GM10847 (cell line): ENCODE measurements around the gene ACP7.

Experiments
- POLR2A ChIP-seq: IDR thresholded peaks from 2 replicates; pipeline ENCODE4 v1.6.1; 2011; ENCODE audit not compliant: insufficient read length; ENCODE audit errors: extremely low read depth

The ACP7 gene

DNA sequence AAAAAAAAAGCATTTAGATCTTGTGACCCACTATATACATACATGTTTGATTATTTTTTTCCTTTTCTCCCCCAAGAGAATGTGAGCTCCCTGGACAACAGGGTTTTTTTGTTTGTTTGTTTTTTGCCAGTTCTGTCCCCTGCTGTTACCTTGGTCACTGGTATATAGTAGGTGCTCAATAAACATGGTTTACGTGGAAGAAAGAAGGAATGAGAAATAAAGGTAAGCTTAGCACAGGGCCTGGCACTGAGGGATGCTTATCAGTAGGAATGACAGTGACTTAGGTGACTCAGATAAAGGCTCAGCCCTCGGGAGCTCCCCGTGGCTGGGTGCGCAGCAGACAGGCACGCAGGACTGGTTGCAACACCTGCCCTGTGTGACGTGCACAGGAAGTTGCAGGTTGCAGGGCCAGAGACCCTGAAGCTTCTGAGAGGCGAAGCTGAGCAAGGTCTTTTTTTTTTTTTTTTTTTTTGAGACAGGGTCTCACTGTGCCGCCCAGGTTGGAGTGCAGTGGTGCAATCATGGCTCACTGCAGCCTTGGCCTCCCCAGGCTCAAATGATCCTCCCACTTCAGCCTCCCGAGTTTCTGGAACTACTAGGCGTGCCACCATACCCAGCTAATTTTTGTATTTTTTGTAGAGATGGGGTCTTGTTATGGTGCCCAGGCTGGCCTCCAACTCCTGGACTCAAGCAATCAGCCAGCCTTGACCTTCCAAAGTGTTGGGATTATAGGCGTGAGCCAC, 31.1 kb downstream of the ACP7 start:
- TF ChIP-seq POLR2A: no peak

DNA sequence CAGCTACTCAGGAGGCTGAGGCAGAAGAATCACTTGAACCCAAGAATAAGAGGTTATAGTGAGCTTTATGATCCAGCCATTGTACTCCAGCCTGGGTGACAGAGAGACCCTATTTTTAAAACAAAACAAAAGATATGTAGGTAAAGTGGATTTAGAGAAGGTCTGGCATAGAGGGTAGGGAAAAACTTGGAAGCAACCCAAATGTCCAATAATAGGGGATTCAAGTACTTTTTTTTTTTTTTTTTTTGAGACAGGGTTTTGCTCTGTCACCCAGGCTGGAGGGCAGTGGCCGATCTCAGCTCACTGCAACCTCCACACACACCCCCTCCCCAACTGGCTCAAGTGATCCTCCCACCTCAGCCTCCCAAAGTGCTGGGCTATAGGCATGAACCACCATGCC, 35.7 kb downstream of the ACP7 start:
- no peak for TF ChIP-seq POLR2A

DNA sequence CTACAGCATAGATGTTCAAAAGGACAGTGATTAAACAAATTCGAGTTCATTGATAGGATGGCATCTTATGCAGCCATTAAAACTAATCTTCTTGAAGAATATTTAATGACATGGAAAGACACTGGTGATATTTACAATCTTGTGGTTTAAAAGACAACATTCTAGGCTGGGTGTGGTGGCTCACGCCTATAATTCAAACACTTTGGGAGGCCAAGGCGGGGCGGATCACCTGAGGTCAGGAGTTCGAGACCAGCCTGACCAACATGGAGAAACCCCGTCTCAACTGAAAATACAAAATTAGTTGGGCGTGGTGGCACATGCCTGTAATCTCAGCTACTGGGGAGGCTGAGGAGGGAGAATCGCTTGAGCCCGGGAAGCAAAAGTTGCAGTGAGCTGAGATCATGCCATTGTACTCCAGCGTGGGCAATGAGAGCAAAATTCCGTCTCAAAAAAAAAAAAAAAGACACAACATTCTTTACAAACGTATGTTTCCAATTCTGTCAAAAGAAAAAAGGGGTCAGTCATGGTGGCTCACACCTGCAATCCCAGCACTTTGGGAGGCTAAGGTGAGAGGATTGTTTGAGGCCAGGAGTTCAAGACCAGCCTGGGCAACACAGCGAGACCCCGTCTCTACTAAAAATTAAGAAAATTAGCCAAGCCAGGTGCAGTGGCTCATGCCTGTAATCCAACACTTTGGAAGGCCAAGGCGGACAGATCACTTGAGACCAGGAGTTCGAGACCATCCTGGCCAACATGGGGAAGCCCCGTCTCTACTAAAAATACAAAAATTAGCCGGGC, 39.0 kb downstream of the ACP7 start:
- TF ChIP-seq POLR2A: no peak

DNA sequence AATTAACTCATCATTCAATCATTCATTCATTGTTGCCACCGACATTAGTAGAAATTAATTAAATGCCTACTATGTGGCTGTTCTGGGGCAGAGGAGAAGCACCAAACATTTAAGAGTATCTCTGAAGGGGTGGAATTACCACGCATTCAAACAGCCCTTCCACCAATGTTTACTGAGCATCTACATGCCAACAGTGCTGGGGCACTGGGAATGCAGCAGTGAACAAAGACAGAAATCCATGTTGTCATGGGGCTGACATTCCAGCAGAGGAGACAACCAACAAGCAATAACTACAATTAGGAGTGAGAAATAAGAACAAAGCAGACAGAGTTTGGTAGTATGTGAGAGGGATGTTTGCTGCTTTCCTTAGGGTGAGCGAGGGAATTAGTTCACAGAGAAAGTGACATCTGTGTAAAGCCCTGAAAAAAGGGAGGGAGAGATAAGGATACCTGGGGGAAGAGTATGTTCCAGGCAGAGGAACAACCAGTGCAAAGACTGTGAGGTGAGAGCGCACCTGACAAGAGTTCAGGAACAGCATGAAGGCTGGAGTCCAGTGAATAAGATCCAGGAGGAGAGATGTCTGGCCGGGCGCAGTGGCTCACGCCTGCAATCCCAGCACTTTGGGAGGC, 40.1 kb downstream of the ACP7 start:
- no peak for TF ChIP-seq POLR2A

DNA sequence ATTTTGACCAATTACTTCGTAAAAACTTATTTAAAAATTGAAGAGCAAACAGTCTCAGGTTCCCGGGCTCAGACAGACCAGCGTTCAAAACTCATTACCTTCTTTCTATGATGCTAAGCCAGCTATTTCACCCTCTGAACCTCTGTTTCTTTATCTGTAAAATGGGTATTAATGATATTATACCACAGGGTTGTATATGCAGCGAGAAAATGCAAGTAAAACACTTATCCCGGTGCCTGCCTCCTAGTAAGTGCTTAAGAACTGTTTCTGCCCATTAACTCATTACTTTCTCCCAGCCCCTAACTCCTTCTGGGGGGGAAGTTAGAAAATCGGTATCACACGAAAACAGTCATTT, 41.0 kb downstream of the ACP7 start:
- no peak for TF ChIP-seq POLR2A

DNA sequence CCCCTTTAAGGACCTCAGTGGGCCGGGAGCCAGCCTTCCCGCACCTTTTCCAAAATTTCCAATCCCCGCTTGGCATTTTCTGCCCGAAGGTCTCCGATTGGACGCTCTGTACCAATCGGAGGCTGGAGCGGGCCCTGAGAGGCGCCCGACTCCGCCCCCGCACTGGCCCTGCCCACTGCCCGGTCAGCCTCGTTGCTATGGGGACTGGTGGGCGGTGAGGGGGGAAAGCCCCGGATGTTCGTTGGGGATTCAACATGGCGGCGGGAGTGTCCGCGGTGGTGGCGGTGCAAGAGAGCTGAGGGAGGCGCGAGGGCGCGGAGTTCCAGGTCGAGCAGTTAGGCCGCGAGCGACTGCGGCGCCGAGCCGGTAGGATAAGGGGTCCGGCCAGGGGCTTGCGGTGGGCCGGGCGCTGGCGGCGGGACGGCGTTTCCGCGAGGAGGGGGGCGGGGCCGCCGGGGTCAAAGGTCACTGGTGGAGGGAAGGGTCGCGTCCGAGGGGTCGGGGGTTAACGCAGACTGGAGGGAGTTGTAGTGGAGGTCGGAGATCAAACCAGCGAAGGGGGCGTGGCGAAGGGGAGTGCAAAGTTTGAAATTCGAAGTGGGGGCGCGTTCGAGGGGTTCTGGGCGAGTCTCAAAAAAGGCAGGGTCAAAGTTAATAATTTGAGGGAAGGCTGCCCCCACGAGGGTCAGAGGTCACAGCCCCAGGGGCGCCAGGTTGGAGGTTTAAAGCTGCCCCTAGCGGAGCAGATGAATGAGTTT, 41.6 kb downstream of the ACP7 start, which contains the start of gene PAK4:
Gene PAK4, plus strand, starts transcription at position 233 of the 758 bp plus-strand sequence. CDS start 43,768 bp downstream, outside the sequence.
- peak; percentile 71 for TF ChIP-seq POLR2A

DNA sequence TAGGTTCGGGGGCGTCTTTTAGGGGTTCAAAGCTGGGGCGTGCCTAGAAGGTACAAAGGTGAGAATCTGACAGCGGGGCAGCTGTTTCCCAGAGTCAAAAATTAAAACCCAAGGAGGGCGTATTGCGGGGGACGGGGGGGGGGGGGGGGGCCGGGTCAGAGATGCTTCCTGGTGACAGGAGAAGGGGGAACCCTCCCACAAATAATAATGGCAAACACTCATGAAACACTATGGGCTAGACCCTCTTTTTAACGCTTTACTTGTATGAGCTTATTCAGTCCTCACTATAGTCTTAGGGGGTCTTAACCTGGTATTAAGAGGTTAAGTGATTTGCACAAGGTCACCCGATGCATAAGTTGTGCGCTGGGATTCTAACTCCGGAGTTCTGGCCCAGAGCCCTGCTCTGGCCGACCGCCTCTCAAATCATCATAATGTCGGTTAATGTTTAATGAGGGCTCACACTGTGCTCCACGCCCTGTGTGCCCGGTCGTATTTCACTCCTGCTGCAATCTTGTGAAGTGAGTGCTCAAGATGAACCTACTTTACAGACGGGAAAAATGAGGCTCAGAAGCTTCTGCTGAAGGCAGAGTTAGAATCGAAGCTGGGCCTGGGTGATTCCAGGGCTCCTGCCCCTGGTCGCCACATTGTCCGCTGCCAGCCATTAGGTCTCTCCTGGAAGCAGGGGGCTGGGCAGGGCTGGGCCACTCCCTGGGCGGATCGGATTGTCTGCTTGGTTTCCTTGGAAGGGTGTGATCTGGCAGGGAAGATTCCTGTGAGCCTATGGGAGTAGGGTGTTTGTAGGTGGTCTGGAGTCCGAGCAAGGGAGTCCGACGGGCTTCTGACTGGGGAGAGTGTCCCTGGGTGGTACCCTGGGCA, 42.4 kb downstream of the ACP7 start:
- no peak for TF ChIP-seq POLR2A

DNA sequence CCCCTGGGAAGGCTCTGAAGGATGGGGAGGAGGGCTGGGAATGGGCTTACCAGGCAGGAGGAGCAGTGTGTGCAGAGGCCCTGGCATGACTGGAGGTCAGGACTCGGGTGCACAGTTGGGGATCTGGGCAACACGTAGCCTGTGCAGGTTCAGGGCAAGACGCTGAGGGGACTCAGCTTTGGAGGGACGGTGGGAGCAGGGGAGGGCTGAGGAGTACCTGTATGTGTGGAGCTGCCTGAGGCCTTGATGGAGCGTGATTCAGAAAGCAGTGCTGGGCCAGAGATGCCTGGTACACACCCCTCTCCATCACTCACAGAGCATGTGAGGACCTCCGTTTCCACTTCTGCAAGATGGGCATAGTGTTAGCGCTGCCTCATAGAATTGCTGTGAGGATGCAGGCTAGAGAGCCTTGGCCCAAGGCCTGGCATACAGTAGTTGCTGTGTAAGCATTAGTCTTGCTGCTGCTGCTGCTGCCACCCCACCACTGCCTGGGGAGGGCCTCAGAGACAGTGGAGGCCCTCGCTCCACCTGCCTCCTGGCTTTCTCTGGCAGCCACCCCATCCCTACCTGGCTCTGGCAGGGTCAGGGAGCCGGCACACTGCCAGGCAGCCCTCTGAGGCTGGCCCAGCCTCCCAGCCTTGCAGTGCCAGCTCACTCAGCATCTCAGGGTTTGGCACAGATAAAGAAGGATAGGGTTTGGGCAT, 43.8 kb downstream of the ACP7 start:
- no peak for TF ChIP-seq POLR2A

DNA sequence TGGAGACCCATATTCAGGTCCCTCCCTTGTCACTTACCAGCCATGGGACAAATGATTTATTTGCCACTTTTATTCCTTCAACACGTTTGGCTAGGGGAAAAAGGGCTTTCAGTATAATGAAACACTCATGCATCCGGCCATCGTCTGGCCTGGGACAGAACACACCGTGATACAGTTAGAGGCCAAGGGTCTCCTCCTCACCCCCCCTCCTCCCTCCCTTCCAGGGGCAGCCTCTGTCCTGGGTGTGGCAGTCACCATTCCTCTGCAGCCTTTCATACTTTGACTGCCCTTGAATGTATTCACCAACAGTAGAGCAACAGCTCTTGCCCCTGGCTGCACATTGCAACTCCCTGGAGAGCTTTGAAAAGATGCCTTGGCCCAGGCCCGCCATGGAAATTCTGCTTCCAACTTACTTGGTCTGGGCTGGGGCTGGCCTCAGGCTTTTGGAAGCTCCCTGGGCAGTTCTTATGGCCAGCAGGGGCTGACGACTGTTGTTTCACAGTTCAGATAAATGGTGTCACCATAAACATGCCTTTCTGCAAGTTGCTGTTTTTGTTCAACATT, 44.4 kb downstream of the ACP7 start:
- no peak for TF ChIP-seq POLR2A

DNA sequence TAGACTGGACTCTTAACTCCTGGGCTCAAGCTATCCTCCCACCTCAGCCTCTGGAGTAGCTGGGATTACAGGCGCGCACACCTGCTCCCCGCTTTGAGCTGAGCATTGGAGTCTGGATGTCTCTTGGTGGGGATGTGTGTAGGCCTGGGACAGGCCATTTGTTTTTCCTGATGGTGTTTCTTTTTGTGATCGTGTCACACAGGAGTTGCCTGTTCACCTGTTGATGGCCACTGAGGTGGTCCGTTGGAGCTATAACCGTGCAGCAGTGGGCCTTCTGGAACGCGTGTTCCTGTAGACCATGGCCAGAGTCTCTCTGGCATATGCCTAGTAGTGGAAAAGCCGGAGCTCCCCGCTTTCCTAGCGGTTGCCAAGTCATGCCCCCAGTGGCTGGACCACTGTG, 44.9 kb downstream of the ACP7 start:
- no peak for TF ChIP-seq POLR2A

DNA sequence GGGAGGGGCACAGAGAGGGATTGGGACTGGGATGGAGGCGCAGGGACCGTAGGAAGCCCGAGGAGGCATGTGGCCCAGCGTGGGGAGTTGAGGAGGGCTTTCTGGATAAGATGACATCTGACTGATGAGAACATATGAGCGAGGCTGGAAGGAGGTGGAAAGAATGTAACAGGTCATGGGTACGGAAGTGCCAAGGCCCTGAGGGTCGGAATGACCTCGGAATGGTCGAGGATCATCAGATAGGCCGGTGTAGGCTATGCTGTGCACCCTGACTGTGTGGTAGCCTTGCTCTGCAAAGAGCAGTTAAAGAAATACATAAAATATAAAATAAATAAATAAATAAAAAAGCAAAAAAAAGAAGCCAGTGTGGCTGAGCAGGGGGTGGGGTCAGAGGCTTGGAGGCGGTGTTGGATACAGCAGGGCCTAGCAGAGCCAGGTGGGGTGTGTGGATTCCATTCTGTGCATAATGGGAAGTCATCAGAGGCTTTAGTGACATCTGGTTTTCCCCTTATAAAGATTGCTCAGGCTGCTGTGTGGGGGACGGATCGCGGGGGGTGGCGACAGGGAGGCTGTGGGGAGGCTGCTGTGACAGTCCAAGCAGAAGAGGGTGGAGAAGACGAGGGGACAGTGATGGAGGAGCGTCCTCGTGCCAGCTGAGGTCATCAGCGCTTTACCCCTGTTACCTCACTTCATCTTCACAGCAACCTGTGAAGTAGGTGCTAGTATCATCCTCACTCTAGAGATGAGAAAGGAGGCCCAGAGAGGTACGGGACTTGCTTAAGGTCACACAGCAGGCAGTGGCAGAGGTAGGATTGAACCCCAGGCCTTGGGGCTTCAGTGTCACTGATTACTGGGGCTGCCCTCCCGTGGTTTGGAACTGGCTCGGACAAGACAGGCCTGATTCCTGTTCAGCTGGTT, 46.4 kb downstream of the ACP7 start:
- no peak for TF ChIP-seq POLR2A

DNA sequence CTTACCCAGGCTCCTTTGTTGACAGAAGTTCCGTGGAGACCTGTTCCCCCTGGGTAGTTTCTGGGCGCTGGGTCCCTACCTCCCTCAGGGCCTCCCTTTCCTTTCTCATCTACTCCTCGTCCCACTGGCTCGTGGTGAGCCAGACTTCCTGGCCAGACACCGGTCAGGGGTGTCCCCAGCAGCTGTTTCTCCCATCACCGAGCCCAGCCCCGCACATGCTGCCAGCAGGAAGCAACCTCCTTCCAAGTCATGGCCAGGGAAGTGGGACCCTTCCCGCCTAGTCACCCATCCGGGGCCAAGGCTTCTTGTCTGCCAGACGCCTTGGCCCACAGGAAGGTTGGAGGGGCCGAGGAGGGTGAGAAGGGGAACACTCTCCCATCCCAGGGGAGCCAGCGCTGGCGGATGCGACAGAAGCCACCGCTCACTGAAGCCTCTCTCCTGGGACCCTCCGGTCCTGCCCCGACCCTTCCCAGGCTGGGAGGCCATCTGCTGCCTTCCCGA, 47.1 kb downstream of the ACP7 start:
- TF ChIP-seq POLR2A: no peak
